ENCODE measurements around the gene ESRRA. TPM values are rescaled to one million over a fixed set of nuclear protein-coding genes. Genes with fewer than 3 reads are reported as not detected.

ESRRA gene
- total and polyA plus RNA-seq, 2 of the 4 experiments (the other 2 are of a cell fraction) = 10.2 to 15.0 TPM

DNA sequence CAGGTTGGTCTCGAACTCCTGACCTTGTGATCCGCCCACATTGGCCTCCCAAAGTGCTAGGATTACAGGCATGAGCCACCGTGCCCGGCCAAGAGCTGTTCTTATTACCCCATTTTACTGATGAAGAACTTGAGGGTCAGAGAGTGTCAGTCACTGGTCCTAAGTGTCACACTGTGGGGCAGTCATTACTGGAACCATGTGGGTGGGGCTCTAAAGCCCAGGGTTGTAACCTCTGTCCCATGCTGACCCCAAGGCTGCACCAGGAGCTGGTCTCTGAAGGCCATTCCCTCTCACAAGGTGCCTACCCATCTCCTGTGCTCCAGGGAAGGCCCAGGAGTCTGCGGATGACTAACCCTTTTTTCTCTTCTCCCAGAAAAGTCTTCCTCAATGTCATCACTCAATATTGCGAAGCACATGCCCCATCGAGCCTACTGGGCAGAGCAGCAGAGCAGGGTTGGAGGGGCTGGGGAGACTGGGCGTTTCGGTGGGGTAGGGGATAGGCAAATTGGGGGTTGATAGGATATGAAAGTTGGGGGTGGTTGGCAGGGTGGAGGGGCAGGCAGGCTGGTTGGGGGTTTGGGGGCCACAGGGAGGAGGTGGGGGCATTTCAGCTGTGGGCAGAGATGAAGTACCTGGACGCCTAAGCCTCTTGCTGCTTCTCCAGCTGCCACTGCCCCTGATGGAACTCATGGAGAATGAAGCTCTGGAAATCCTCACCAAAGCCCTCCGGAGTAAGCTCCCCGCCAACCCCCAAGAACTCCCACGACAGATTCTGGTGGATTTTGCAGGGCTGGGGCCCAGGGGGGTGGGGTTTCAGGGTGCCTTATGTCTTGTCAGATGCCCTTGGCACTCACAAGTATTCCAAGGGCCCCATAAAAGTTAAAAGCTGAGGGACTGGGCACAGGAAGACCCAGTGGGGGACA, 2.0 kb upstream of the ESRRA start:
- H2AFZ ChIP-seq (replicated peaks; ENCODE audit: low read length, poor library complexity) = no peak overlapping the region
- POLR2A ChIA-PET (ENCODE audit: unreplicated experiment) = no interaction called here
- CTCF ChIA-PET = interaction anchor here (1.0 to 1.8 kb wide), 4 partner anchors 28 to 99 kb away, joined by 3 to 13 read pairs (median 6); partner anchors contain the start of gene PLCB3
- dilution Hi-C loops (cut with HindIII; ENCODE audit: low sequenced_read_pairs, unreplicated experiment) = no loop called here
- no peak overlapping the region for H3K4me3 ChIP-seq (ENCODE audit: insufficient read depth, low read depth, low read length)
- no peak overlapping the region for H2BK20ac ChIP-seq (ENCODE audit: low read depth, low read length)
- H3K79me1 ChIP-seq (ENCODE audit: low read depth in 1 of 2, low read length in 2 of 2) = peaks cover 14 to 20% of the 10 kb centered on the region in 2 experiments; a peak in 3 of 4 replicates
- no peak overlapping the region for H2BK5ac ChIP-seq (ENCODE audit: low read depth, low read length, poor library complexity, severe bottlenecking)
- no peak overlapping the region for H3K56ac ChIP-seq (ENCODE audit: extremely low read depth, insufficient read depth, low read length)
- H2AK9ac ChIP-seq (replicated peaks; ENCODE audit: low read depth, low read length, poor library complexity) = no peak overlapping the region
- ATAC-seq (ENCODE audit: low read depth) = no peak
- H3K14ac ChIP-seq (replicated peaks; ENCODE audit: low read depth, low read length) = no peak overlapping the region
- peaks cover 25% of the 10 kb centered on the region for H3K27me3 ChIP-seq (ENCODE audit: control insufficient read depth, insufficient read depth, low read length)
- H4K5ac ChIP-seq (ENCODE audit: low read depth, low read length) = no peak overlapping the region
- no peak overlapping the region for H3K4ac ChIP-seq (ENCODE audit: low read depth, low read length)
- H3K18ac ChIP-seq (ENCODE audit: low read depth, low read length) = no peak overlapping the region
- no peaks in the 10 kb centered on the region for H3K9me1 ChIP-seq (ENCODE audit: insufficient read depth, low read length)
- no peak overlapping the region for H3K27ac ChIP-seq (ENCODE audit: insufficient read depth, low read length)
- intact Hi-C loops (cut with micrococcal nuclease) = loop anchor here (1.0 to 10.0 kb wide), 3 partner anchors 28 to 299 kb away; partner anchors contain the start of gene DNAJC4
- H3K4me1 ChIP-seq (ENCODE audit: control insufficient read depth, insufficient read depth, low read length) = peaks cover 12% of the 10 kb centered on the region
- DNase-seq = no peak
- TF ChIP-seq NFE2L2 (IDR thresholded peaks at IDR 0.05; ENCODE audit: low read depth, low read length) = no peak
- no peak for TF ChIP-seq CHD1 (IDR thresholded peaks at IDR 0.05; ENCODE audit: low read depth, low read length)
- no peak for TF ChIP-seq SMC3 (IDR thresholded peaks at IDR 0.05; ENCODE audit: low read depth, low read length)
- no peak for TF ChIP-seq BHLHE40 (IDR thresholded peaks at IDR 0.05; ENCODE audit: low read depth, low read length)
- TF ChIP-seq, protein P1, sequence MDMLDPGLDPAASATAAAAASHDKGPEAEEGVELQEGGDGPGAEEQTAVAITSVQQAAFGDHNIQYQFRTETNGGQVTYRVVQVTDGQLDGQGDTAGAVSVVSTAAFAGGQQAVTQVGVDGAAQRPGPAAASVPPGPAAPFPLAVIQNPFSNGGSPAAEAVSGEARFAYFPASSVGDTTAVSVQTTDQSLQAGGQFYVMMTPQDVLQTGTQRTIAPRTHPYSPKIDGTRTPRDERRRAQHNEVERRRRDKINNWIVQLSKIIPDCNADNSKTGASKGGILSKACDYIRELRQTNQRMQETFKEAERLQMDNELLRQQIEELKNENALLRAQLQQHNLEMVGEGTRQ (IDR thresholded peaks at IDR 0.05; ENCODE audit: low read depth, low read length) = no peak
- TF ChIP-seq MAZ (IDR thresholded peaks at IDR 0.05; ENCODE audit: borderline replicate concordance, low read depth, low read length) = no peak
- no peak for TF ChIP-seq RAD21 (IDR thresholded peaks at IDR 0.05; ENCODE audit: low read length)
- TF ChIP-seq RCOR1 (IDR thresholded peaks at IDR 0.05; ENCODE audit: insufficient replicate concordance, low read length) = no peak
- TF ChIP-seq MXI1 (IDR thresholded peaks at IDR 0.05; ENCODE audit: borderline replicate concordance, low read depth, low read length) = no peak
- H3K23ac ChIP-seq (ENCODE audit: low read depth, low read length) = no peak overlapping the region
- in situ Hi-C loops (cut with MboI; ENCODE audit: low sequenced_read_pairs) = loop anchor here (5.0 kb wide), 1 partner anchor 101 kb away; no protein-coding TSS in a partner anchor
- no peaks in the 10 kb centered on the region for H3K36me3 ChIP-seq (ENCODE audit: control insufficient read depth, insufficient read depth, low read length)
- H4K20me1 ChIP-seq (ENCODE audit: insufficient read depth, low read length) = peaks cover 11% of the 10 kb centered on the region
- WGBS, 2 experiments (ENCODE audit: extremely low coverage in 2 of 2, insufficient read length in 1 of 2) = 77% methylated on average over 3 of the region's 13 CpGs; no CpG with 5 or more reads in 1 of the 2 experiments
- no peak overlapping the region for H2BK15ac ChIP-seq (ENCODE audit: low read depth, low read length)
- H4K8ac ChIP-seq (ENCODE audit: low read depth in 2 of 2, low read length in 2 of 2) = no peak overlapping the region
- H3K4me2 ChIP-seq (ENCODE audit: low read depth, low read length) = no peak overlapping the region
- no peaks in the 10 kb centered on the region for H3K9me3 ChIP-seq (ENCODE audit: control insufficient read depth, insufficient read depth, low read length)
- no peak overlapping the region for H4K91ac ChIP-seq (ENCODE audit: insufficient read depth, low read depth, low read length)
- H3K9ac ChIP-seq (ENCODE audit: low read depth, low read length) = no peak overlapping the region
- no TSS peak for BruUV-seq (replicated peaks)
- H2BK120ac ChIP-seq (ENCODE audit: low read depth, low read length) = no peak overlapping the region
- H2AK5ac ChIP-seq (ENCODE audit: low read depth, low read length) = 0 out of 2 replicates have a peak overlapping the region, but pooled peaks have one; percentile 24

Measured in IMR-90 (cell line).